GM11168 (cell line): ENCODE measurements around the gene TANGO2.

Experiments used
- in situ Hi-C: fragments of 300-500 bp; cut with MboI; formaldehyde crosslinking; loops from one replicate; pipeline ENCODE4 v1.12.0; 2022; ENCODE audit warnings: low sequenced_read_pairs; ENCODE audit not compliant: unreplicated experiment

TANGO2 gene

GRCh38 chr22:20113551-20114310, 92.8 kb downstream of the TANGO2 start:
- in situ Hi-C loops = no loop called here

GRCh38 chr22:20114506-20115475, 93.9 kb downstream of the TANGO2 start:
- in situ Hi-C loops = no loop called here

GRCh38 chr22:20115691-20116375, 94.9 kb downstream of the TANGO2 start, which contains the start of gene RANBP1:
Gene RANBP1 (plus strand): TSS chr22:20116104. CDS start chr22:20116185, 81 bp downstream.
- in situ Hi-C loops = no loop called here

GRCh38 chr22:20116376-20116950, 95.6 kb downstream of the TANGO2 start:
- in situ Hi-C loops = no loop called here
